GM12872 (cell line): ENCODE data around the gene LBR.

ENCODE experiments used
- TF ChIP-seq, protein P1 (sequence below): IDR thresholded peaks from 3 replicates; pipeline ENCODE4 v1.5.1; 2011; ENCODE audit warnings: low read depth, mild to moderate bottlenecking, low read length, moderate library complexity; ENCODE audit not compliant: insufficient read depth

LBR gene

DNA sequence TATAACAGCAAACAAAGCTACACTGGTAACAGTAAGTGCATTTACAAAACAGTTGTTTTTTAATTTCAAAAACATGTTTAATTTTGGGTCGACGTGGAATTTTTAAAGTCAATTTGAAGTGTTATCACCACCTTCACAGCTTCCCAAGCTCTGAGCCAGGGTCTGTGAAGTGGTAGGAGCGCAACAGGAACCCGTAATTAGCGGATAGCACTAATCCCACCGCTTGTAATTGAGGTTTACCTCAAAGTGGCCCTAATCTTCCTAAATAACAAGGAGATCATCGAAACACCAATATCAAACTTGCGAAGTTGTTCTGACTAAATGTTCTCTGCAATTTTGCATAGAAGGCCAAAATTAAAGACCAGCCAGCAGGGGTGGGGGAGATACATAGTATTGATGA lies 18.8 kb downstream of the LBR start:
- TF ChIP-seq, protein P1, sequence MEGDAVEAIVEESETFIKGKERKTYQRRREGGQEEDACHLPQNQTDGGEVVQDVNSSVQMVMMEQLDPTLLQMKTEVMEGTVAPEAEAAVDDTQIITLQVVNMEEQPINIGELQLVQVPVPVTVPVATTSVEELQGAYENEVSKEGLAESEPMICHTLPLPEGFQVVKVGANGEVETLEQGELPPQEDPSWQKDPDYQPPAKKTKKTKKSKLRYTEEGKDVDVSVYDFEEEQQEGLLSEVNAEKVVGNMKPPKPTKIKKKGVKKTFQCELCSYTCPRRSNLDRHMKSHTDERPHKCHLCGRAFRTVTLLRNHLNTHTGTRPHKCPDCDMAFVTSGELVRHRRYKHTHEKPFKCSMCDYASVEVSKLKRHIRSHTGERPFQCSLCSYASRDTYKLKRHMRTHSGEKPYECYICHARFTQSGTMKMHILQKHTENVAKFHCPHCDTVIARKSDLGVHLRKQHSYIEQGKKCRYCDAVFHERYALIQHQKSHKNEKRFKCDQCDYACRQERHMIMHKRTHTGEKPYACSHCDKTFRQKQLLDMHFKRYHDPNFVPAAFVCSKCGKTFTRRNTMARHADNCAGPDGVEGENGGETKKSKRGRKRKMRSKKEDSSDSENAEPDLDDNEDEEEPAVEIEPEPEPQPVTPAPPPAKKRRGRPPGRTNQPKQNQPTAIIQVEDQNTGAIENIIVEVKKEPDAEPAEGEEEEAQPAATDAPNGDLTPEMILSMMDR: no peak

DNA sequence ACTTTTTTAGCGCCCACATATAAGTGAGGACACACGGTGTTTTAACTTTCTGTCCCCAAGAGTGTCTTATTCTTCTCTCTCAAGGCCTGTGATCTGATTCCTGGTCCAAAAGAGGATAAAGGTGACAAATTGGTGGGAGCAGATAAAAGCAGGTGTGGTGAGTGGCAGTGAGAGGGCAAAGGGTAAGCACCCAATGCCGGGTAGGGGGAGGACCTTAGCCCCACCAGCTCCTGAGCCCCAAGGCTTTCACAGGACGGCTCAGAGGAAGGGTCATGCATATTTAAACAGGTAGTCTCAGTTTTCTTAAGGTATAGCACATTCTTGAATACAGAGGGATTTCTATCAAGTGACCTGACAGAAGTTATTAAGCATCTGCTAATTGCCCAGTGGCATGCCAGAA lies 19.6 kb downstream of the LBR start:
- TF ChIP-seq, protein P1: no peak

DNA sequence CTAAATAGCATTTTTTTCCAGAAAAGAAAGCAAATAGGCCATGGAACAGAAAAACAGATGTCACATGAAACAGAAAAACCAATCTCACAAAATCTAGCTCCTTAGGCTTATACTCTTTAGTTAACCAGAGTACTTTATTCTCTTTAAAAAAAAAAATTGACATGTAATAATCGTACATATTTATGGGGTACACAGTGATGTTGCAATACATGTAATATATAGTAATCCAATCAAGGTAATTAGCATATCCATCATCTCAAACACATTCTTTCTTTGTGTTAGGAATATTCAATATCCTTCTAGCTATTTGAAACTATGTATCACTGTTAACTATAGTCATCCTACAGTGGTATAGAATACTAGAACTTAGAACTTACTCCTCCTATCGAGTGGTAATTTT lies 20.1 kb downstream of the LBR start:
- TF ChIP-seq, protein P1: no peak

DNA sequence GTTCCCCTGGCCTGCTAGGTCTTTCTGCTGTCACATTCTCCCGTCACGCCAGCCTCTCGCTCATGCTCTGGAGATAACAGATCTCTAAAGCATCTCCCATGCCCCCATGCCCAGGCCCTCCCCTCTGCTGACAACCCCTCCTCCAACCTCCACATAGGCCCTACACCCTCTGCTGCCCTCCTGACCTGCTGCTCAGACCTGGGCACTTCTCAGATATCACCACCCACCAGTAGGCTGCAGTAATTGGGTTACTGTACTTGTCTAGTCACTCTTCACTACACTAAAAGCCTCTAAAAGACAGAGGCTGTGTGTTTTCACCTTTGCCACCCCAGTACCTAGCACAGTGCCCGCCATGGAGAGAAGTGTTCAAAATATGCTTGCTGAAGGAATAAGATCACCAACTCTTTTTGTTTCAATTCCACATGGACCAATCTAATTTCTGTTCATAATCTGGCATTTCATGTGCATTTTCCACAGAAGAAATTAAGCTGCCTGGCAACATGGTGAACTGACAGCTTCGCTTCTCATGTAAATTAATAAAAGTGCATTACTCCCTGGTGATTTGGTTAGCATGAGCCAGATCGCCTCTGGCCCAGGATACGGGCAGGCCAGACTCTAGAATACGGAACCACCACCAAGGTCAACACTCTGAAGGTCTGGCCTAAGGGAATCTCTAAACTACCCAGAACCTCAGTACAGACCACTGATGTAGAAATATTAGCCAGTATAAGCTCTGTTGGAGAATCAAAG lies 20.7 kb downstream of the LBR start:
- TF ChIP-seq, protein P1: no peak

DNA sequence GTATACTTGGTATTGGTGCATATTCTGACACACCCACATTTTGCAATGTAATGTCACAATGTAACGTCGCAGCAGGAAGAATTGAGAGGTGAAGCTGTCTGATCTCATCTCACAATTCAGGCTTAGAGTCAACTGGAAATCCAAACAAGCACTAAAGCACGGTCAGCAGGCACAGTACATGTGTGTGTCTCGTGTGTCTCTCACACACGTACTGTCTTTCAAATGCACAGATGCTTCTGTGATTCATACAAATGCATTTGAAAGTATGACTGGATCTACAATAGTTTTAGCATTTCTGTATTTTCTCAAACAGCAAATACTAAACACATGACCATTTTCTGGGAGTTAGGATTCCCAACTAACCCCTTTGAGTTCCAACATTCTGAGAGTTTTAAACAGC lies 26.9 kb downstream of the LBR start:
- TF ChIP-seq, protein P1: no peak

DNA sequence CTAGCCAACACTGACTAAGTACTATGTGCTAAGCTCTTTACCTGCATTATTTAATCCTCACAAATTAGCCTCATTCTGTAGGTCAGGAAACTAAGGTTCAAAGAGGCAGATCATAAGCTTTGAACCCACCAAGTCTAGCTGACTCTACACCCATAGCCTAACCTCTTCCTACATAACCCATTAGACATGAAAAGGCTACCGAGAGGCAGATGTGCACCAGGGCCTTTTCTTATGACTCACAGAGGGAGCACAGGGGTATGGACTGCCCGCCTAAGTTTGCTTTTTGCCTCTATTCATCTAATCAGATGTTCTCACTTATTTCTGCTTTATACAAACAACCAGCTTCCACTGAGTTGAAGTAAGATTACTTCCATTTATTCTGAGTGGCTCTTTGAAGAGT lies 31.5 kb downstream of the LBR start:
- TF ChIP-seq, protein P1: no peak

DNA sequence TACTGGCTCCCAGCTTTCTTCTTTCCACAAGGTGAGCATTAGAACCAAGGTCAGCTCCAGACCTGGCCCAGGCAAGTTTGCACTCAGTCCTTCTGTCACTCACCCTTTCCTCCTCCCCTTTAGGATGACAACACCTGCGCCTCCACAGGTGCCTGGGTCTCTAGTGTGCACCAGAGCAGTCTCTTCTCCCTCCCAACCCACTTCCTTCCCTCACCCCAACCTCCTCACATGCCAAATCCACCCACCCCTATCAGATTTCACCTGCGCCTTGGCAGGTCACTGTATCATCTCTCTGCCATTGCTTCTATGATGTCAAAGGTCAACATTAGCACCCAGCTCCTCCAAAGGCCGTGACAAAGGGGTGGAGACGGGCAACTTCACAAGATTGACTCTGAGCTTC lies 38.0 kb downstream of the LBR start:
- TF ChIP-seq, protein P1: no peak

DNA sequence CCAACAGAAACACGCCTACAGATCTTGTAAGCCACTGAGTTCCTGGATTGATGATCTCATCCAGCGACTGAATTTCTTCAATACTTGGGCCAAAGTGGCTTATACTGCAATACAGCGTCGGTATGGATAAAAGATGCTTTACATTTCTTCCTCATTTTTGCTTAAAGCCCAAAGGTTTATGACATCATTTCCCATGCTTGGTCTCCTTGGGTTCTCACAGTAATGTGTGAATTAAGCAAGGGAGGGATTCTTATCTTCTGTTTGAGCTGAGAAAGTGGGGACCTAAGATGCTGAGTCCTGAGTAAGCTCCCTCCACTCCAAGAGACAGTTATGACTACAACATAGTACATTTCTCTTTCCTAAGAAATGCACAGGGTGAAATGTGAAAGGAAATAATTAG lies 39.5 kb downstream of the LBR start:
- TF ChIP-seq, protein P1: no peak
